Activated CD4-positive, alpha-beta memory T cell treated with anti-CD3 and anti-CD28 coated beads for 36 hours (primary cell): ENCODE data around the gene RBBP4. TPM values are rescaled to one million over a fixed set of nuclear protein-coding genes. Genes with fewer than 3 reads are reported as not detected.
"Not testable (repeated sequence)": the region's sequence is repeated elsewhere in the genome, so short reads cannot be mapped to it uniquely, and the experiment has no call there.

ENCODE experiments used
- CTCF ChIA-PET: fragments of 350-600 bp; sonication (Branson Sonifier 250); formaldehyde crosslinking; loops from one replicate; lab custom pipeline; 2021; ENCODE audit warnings: antibody characterized with exemption, inconsistent platforms; lab: Charles Lee
- POLR2A ChIA-PET: fragments of 350-600 bp; sonication (Branson Sonifier 250); formaldehyde crosslinking; loops from one replicate; lab custom pipeline; 2021; ENCODE audit warnings: antibody characterized with exemption; lab: Charles Lee
- DNase-seq: peaks from one replicate; pipeline ENCODE4 v3.0.0-alpha.2; 2020
- H3K27ac Mint-ChIP-seq: one replicate; pipeline ENCODE4 v1.8.0; 2021; ENCODE audit warnings: mixed read lengths
- H3K27me3 Mint-ChIP-seq: one replicate; pipeline ENCODE4 v1.8.0; 2021; ENCODE audit warnings: mixed read lengths
- H3K36me3 Mint-ChIP-seq: one replicate; pipeline ENCODE4 v1.8.0; 2021; ENCODE audit warnings: mixed read lengths
- H3K4me1 Mint-ChIP-seq: one replicate; pipeline ENCODE4 v1.8.0; 2021; ENCODE audit warnings: low read depth, mixed read lengths
- H3K4me3 Mint-ChIP-seq: one replicate; pipeline ENCODE4 v1.8.0; 2021; ENCODE audit warnings: mild to moderate bottlenecking, mixed read lengths
- H3K9me3 Mint-ChIP-seq: one replicate; pipeline ENCODE4 v1.8.0; 2021; ENCODE audit warnings: mixed read lengths
- intact Hi-C: fragments of 100-400 bp; cut with micrococcal nuclease; formaldehyde crosslinking; loops from one replicate; pipeline ENCODE4 v1.15.1; 2023
- total RNA-seq, 2 experiments: library from RNA; stranded (reverse); gene quantifications; one replicate each; pipeline ENCODE4 v1.2.3, GENCODE V29; 2021

The RBBP4 gene
- total RNA-seq, 2 experiments from 2014 or later, result 325 to 334 TPM

GRCh38 chr1:32696996-32697395 lies 46.0 kb downstream of the RBBP4 start:
- POLR2A ChIA-PET, H3K36me3 Mint-ChIP-seq, CTCF ChIA-PET, DNase-seq, intact Hi-C loops, H3K9me3 Mint-ChIP-seq, H3K27me3 Mint-ChIP-seq, H3K4me1 Mint-ChIP-seq, H3K27ac Mint-ChIP-seq, H3K4me3 Mint-ChIP-seq: not testable (repeated sequence)

GRCh38 chr1:32701421-32701911 lies 50.5 kb downstream of the RBBP4 start:
- no peak overlapping the region for H3K27ac Mint-ChIP-seq
- CTCF ChIA-PET, result interaction anchor here (0.6 to 2.1 kb wide), 2 partner anchors 11 to 176 kb away, joined by 3 to 9 read pairs; no protein-coding TSS in a partner anchor
- no peak for DNase-seq
- POLR2A ChIA-PET, result no interaction called here
- intact Hi-C loops, result no loop called here
- H3K27me3 Mint-ChIP-seq, result peaks cover 29% of the 10 kb centered on the region
- no peaks in the 10 kb centered on the region for H3K36me3 Mint-ChIP-seq
- peaks cover 9% of the 10 kb centered on the region for H3K4me1 Mint-ChIP-seq
- H3K9me3 Mint-ChIP-seq, result no peaks in the 10 kb centered on the region
- no peak overlapping the region for H3K4me3 Mint-ChIP-seq

- POLR2A ChIA-PET, result no interaction called here
- H3K4me3 Mint-ChIP-seq, result no peak overlapping the region
- peaks cover 9% of the 10 kb centered on the region for H3K4me1 Mint-ChIP-seq
- no peak for DNase-seq
- H3K27ac Mint-ChIP-seq, result no peak overlapping the region
- H3K9me3 Mint-ChIP-seq, result no peaks in the 10 kb centered on the region
- H3K27me3 Mint-ChIP-seq, result peaks cover 29% of the 10 kb centered on the region
- H3K36me3 Mint-ChIP-seq, result no peaks in the 10 kb centered on the region
- CTCF ChIA-PET, result interaction anchor here (2.1 kb wide), 1 partner anchor 10 kb away, joined by 9 read pairs; no protein-coding TSS in a partner anchor
- intact Hi-C loops, result no loop called here
Measured at GRCh38 chr1:32701951-32702598, 51.1 kb downstream of the RBBP4 start.

- ChIA-PET POLR2A (no interaction called here), CTCF (interaction anchor here (0.6 to 2.1 kb wide), 3 partner anchors 9 to 70 kb away, joined by 3 to 9 read pairs (median 4); no protein-coding TSS in a partner anchor)
- Mint-ChIP-seq H3K9me3 (no peaks in the 10 kb centered on the region), H3K27ac (no peak within 1 kb of the TSS), H3K27me3 (peaks cover 29% of the 10 kb centered on the region), H3K4me3 (no peak within 1 kb of the TSS), H3K36me3 (no peaks in the 10 kb centered on the region), H3K4me1 (peaks cover 9% of the 10 kb centered on the region)
- DNase-seq, result peak; percentile 25
- intact Hi-C loops, result no loop called here
Measured at GRCh38 chr1:32702599-32703478, 51.8 kb downstream of the RBBP4 start, which contains the start of gene SYNC. Gene SYNC (minus strand): TSS chr1:32702770. CDS start chr1:32702660, 110 bp downstream.

- H3K4me3 Mint-ChIP-seq, result no peak overlapping the region
- no peaks in the 10 kb centered on the region for H3K36me3 Mint-ChIP-seq
- peaks cover 29% of the 10 kb centered on the region for H3K27me3 Mint-ChIP-seq
- H3K27ac Mint-ChIP-seq, result no peak overlapping the region
- ChIA-PET POLR2A (no interaction called here), CTCF (interaction anchor here (0.6 to 0.9 kb wide), 2 partner anchors 61 to 69 kb away, joined by 3 to 4 read pairs; no protein-coding TSS in a partner anchor)
- H3K9me3 Mint-ChIP-seq, result no peaks in the 10 kb centered on the region
- DNase-seq, result no peak
- H3K4me1 Mint-ChIP-seq, result peaks cover 9% of the 10 kb centered on the region
- intact Hi-C loops, result no loop called here
Measured at GRCh38 chr1:32703479-32704291, 52.7 kb downstream of the RBBP4 start.

GRCh38 chr1:32705516-32705915 lies 54.5 kb downstream of the RBBP4 start:
- Mint-ChIP-seq H3K4me1 (peaks cover 9% of the 10 kb centered on the region), H3K9me3 (no peaks in the 10 kb centered on the region), H3K36me3 (no peaks in the 10 kb centered on the region), H3K4me3 (no peak overlapping the region), H3K27ac (no peak overlapping the region), H3K27me3 (peaks cover 29% of the 10 kb centered on the region)
- POLR2A ChIA-PET, result interaction anchor here (0.7 kb wide), 1 partner anchor 140 kb away, joined by 3 read pairs; no protein-coding TSS in a partner anchor
- CTCF ChIA-PET, result interaction anchor here (0.6 to 2.0 kb wide), 4 partner anchors 67 to 187 kb away, joined by 4 to 11 read pairs (median 4); no protein-coding TSS in a partner anchor
- DNase-seq, result no peak
- intact Hi-C loops, result no loop called here

- intact Hi-C loops, result no loop called here
- CTCF ChIA-PET, result interaction anchor here (0.6 to 2.0 kb wide), 5 partner anchors 15 to 186 kb away, joined by 3 to 11 read pairs (median 5); no protein-coding TSS in a partner anchor
- no peaks in the 10 kb centered on the region for H3K9me3 Mint-ChIP-seq
- H3K36me3 Mint-ChIP-seq, result no peaks in the 10 kb centered on the region
- H3K27me3 Mint-ChIP-seq, result peaks cover 29% of the 10 kb centered on the region
- H3K4me3 Mint-ChIP-seq, result no peak overlapping the region
- H3K27ac Mint-ChIP-seq, result no peak overlapping the region
- no peak for DNase-seq
- H3K4me1 Mint-ChIP-seq, result peaks cover 9% of the 10 kb centered on the region
- POLR2A ChIA-PET, result no interaction called here
Measured at GRCh38 chr1:32706491-32706890, 55.5 kb downstream of the RBBP4 start.

- Mint-ChIP-seq H3K27me3 (peaks cover 14% of the 10 kb centered on the region), H3K4me3 (no peak overlapping the region), H3K36me3 (no peaks in the 10 kb centered on the region), H3K9me3 (no peaks in the 10 kb centered on the region), H3K27ac (no peak overlapping the region), H3K4me1 (peaks cover 4% of the 10 kb centered on the region)
- intact Hi-C loops, result no loop called here
- ChIA-PET CTCF (interaction anchor here (0.6 to 6.4 kb wide), 5 partner anchors 9 to 168 kb away, joined by 3 to 80 read pairs (median 3); partner anchors contain the start of gene FNDC5), POLR2A (no interaction called here)
- no peak for DNase-seq
Measured at GRCh38 chr1:32709075-32709474, 58.1 kb downstream of the RBBP4 start.

- no peak overlapping the region for H3K27ac Mint-ChIP-seq
- no peak for DNase-seq
- peaks cover 4% of the 10 kb centered on the region for H3K4me1 Mint-ChIP-seq
- no peaks in the 10 kb centered on the region for H3K36me3 Mint-ChIP-seq
- intact Hi-C loops, result no loop called here
- peaks cover 10% of the 10 kb centered on the region for H3K27me3 Mint-ChIP-seq
- H3K9me3 Mint-ChIP-seq, result no peaks in the 10 kb centered on the region
- ChIA-PET POLR2A (no interaction called here), CTCF (interaction anchor here (0.9 to 6.4 kb wide), 4 partner anchors 9 to 167 kb away, joined by 3 to 80 read pairs (median 4); partner anchors contain the start of gene FNDC5)
- H3K4me3 Mint-ChIP-seq, result no peak overlapping the region
Measured at GRCh38 chr1:32709476-32709875, 58.5 kb downstream of the RBBP4 start.

GRCh38 chr1:32711221-32711620 lies 60.2 kb downstream of the RBBP4 start:
- H3K9me3 Mint-ChIP-seq, DNase-seq, H3K4me3 Mint-ChIP-seq, POLR2A ChIA-PET, H3K36me3 Mint-ChIP-seq, H3K27me3 Mint-ChIP-seq, H3K4me1 Mint-ChIP-seq, H3K27ac Mint-ChIP-seq, intact Hi-C loops: not testable (repeated sequence)
- CTCF ChIA-PET, result interaction anchor here (1.2 to 6.4 kb wide), 13 partner anchors 9 to 584 kb away, joined by 3 to 221 read pairs (median 8); partner anchors contain the start of genes FNDC5 and SYNC

- intact Hi-C loops, result no loop called here
Measured at GRCh38 chr1:32713081-32713480, 62.1 kb downstream of the RBBP4 start.

More at GRCh38 chr1:32713081-32713480, 62.1 kb downstream of the RBBP4 start:
- ChIA-PET POLR2A (interaction anchor here (0.6 to 2.1 kb wide), 3 partner anchors 60 to 99 kb away, joined by 4 to 11 read pairs (median 6); no protein-coding TSS in a partner anchor), CTCF (interaction anchor here (0.8 to 6.4 kb wide), 34 partner anchors 10 to 370 kb away, joined by 3 to 221 read pairs (median 6); partner anchors contain the start of genes FNDC5, HPCA and YARS1)
- Mint-ChIP-seq H3K36me3 (no peaks in the 10 kb centered on the region), H3K27me3 (no peaks in the 10 kb centered on the region), H3K9me3 (no peaks in the 10 kb centered on the region), H3K27ac (peak overlapping the region; percentile 23), H3K4me1 (peaks cover 13% of the 10 kb centered on the region), H3K4me3 (no peak overlapping the region)
- no peak for DNase-seq
